ENCODE measurements around the gene IL12A. TPM values are rescaled to one million over a fixed set of nuclear protein-coding genes. Genes with fewer than 3 reads are reported as not detected.

Gene IL12A
- total and polyA plus RNA-seq, 7 donors: 0.08 to 0.79 (median 0.31) TPM

DNA sequence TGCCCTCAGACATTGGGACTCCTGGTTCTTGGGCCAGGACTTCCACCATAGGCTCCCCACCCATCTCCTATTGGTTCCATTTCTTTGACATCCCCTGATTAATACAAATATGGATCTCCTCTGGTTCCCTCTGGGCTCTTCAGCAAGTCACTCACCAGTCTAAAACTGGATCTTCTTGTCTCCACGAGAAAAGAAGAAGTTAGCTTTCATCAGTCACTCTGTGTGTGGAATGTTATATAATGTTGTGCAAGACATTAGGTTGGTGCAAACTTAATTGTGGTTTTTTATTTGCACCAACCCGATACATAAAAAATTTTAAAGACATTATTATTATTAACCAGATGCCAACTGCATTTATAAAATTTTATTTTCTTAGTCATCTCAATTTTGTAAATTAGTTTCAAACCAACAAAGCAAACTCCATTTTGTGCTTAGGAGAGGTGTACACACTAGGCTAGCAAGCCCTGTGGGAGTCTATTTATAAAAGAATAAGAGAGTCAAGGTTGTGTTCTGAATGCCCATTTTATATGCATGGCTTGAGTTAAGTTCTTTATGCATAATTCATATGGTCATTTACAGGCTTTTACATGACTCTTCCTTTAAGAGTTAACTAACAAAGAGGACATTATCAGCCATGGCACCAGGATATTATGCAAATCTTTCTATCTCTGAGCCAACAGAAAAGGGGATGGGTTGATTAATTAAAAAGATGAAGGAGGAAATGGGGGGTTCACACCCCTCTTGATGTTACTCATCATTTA lies 35.1 kb upstream of the IL12A start:
- Histone ChIP-seq H3K27ac (no peak overlapping the region), H3K27me3 (ENCODE audit: insufficient read depth in 3 of 3, low read length in 2 of 3) (no peaks in the 10 kb centered on the region), H3K4me3 (no peak overlapping the region), H3K36me3 (ENCODE audit: insufficient read depth in 1 of 2, low read depth in 1 of 2) (no peaks in the 10 kb centered on the region), H3K4me1 (no peaks in the 10 kb centered on the region), H3K9me3 (no peaks in the 10 kb centered on the region)
- intact Hi-C loops (cut with DNase I): no loop called here
- WGBS, 3 donors: 83 to 89% (median 87%) methylated on average over 2 of the region's 2 CpGs
- DNase-seq (no peak), ATAC-seq (no peak)
- TF ChIP-seq, protein P1, sequence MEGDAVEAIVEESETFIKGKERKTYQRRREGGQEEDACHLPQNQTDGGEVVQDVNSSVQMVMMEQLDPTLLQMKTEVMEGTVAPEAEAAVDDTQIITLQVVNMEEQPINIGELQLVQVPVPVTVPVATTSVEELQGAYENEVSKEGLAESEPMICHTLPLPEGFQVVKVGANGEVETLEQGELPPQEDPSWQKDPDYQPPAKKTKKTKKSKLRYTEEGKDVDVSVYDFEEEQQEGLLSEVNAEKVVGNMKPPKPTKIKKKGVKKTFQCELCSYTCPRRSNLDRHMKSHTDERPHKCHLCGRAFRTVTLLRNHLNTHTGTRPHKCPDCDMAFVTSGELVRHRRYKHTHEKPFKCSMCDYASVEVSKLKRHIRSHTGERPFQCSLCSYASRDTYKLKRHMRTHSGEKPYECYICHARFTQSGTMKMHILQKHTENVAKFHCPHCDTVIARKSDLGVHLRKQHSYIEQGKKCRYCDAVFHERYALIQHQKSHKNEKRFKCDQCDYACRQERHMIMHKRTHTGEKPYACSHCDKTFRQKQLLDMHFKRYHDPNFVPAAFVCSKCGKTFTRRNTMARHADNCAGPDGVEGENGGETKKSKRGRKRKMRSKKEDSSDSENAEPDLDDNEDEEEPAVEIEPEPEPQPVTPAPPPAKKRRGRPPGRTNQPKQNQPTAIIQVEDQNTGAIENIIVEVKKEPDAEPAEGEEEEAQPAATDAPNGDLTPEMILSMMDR (IDR thresholded peaks at IDR 0.05): no peak

DNA sequence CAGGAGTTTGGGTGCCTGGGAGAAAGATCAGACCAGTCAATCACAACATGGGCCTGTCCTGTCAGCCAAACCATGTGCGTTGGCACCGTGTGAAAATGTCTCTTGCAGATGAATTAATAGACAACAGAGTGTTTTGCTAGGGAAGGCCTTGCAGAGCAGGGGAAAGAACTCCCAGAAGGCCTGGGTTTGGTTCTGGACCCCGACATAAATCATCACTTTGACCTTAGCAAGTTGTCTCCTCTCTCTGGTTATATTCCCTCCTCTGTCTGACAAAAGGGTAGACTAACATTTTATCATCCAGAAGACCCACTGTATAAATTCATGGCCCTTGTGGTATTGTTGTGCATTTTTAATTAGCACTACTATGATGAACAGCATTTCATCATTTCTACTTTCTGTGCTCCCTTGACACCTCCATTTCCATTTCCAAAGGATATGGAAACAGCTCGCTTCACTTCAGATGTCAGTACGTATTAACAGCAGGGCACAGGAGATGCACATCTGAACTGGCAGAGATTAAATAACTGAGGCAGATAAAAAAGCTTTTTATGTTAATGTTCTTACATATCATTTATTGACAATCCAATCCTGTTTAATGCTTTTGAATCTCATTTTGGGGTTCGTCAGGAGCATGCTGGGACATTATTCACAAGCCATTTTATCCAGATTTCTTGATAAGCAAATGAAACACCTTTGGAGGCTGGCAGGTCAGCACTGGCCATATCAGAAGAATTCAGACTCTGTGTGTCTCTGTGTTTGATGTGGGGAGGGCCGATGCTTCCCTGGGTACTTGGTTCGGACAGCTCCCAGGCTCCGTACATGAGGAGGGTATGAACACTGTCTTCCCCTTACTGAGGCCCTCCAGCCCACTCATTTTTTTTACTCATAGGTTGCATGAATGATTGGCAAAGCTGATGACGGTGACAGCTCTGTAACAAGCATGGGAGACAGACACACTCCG lies 28.2 kb upstream of the IL12A start:
- Histone ChIP-seq H3K36me3 (ENCODE audit: insufficient read depth in 1 of 2, low read depth in 1 of 2) (no peaks in the 10 kb centered on the region), H3K4me1 (no peaks in the 10 kb centered on the region), H3K9me3 (no peaks in the 10 kb centered on the region), H3K4me3 (no peak overlapping the region), H3K27ac (no peak overlapping the region), H3K27me3 (ENCODE audit: insufficient read depth in 3 of 3, low read length in 2 of 3) (no peaks in the 10 kb centered on the region)
- WGBS, 3 donors: 79 to 87% (median 83%) methylated on average over 11 of the region's 11 CpGs
- DNase-seq (no peak), ATAC-seq (no peak)
- TF ChIP-seq, protein P1 (IDR thresholded peaks at IDR 0.05): no peak
- intact Hi-C loops (cut with DNase I): no loop called here

DNA sequence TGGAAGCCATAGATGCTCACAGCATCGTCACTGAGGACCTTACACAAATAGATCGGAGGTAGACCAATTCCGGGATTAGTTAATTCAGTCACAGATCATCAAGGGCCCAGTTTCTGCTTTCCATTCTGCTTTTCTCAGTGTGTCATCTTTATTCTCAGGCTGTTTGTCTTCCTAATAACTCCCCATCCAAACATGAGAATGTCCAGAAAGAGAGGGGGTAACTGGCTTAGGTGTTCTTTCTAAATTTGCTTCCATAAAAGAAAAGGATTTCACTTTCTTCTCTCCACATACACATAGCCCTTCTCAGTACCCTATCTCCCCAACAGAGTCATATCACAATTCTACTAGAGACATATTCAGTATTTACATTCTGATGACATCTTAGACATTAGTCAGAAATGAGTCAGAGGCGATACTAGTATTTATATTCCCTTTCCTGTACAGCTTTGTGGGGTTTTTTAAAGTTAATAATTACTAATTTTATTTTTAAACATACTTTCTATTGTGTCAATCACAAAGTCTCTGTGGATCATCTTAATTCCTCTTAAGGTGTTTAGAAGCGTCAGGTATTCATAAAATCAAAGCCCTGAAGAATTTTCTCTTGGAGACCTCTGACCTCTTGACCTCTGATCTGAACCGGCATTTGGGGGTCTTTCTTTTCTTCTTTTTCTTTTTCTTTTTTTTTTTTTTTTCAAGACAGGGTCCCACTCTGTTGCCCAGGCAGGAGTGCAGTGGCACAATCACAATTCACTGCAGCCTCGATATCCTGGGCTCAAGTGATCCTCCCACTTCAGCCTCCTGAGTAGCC lies 24.3 kb upstream of the IL12A start:
- TF ChIP-seq, protein P1 (IDR thresholded peaks at IDR 0.05): no peak
- no peaks in the 10 kb centered on the region for H3K27me3 ChIP-seq (ENCODE audit: insufficient read depth in 3 of 3, low read length in 2 of 3)
- no peaks in the 10 kb centered on the region for H3K4me1 ChIP-seq
- intact Hi-C loops (cut with DNase I): no loop called here
- H3K9me3 ChIP-seq: no peaks in the 10 kb centered on the region
- H3K36me3 ChIP-seq (ENCODE audit: insufficient read depth in 1 of 2, low read depth in 1 of 2): no peaks in the 10 kb centered on the region
- no peak overlapping the region for H3K4me3 ChIP-seq
- H3K27ac ChIP-seq: no peak overlapping the region
- ATAC-seq (no peak), DNase-seq (no peak)
- 81 to 86% (median 82%) methylated on average over 7 of the region's 7 CpGs for WGBS, 3 donors

DNA sequence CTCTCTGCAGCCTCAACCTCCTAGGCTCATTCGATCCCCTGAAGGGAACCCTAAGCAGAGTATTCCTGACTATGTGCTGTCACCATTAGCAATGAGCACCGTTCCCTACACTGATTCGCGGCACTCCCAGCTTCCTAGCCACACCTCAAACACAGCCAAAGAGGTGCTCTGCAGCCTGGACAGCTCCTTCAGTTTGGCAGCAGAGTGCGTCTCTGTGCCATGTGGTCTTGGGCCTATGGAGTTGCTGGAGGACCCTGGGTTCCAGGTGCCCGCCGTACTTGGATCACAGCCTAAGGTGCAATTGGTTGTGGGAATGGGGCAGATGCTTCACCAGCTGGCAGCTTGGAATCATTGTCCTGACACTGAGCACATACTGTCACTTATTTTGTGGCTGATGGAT lies 17.3 kb upstream of the IL12A start:
- Histone ChIP-seq H3K27me3 (ENCODE audit: insufficient read depth in 3 of 3, low read length in 2 of 3) (no peaks in the 10 kb centered on the region), H3K4me1 (no peaks in the 10 kb centered on the region), H3K36me3 (ENCODE audit: insufficient read depth in 1 of 2, low read depth in 1 of 2) (no peaks in the 10 kb centered on the region), H3K9me3 (no peaks in the 10 kb centered on the region), H3K27ac (no peak overlapping the region), H3K4me3 (no peak overlapping the region)
- TF ChIP-seq, protein P1 (IDR thresholded peaks at IDR 0.05): no peak
- WGBS, 3 donors: 64 to 87% (median 70%) methylated on average over 7 of the region's 7 CpGs
- ATAC-seq: no peak
- intact Hi-C loops (cut with DNase I): no loop called here
- no peak for DNase-seq
